ENCODE data around the gene EFCC1.

The EFCC1 gene

DNA sequence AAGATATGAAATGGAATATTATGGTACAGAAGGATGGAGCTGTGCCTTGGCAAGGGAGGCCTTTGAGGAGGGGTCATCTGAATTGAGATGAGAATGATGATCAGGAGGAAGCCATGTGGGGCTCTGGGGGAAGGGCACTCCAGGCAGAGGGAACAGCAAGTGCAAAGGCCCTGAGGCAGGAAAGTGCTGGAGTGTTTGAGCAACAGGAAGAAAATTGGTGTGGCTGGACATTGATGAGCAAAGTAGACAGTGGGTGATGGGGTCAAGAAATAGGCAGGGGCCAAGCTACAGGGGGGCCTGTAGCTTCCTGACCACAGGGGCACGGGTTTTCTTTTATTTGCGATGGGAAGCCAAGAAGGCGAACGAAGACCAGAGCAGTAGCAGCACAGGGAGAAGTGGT, 56.1 kb downstream of the EFCC1 start:
- no peak overlapping the region for H3K4me3 ChIP-seq (ENCODE audit: low read depth, low read length)
- no peak for DNase-seq (ENCODE audit: low read depth, low spot score)
- POLR2A ChIA-PET: no interaction called here
- TF ChIP-seq, protein P1, sequence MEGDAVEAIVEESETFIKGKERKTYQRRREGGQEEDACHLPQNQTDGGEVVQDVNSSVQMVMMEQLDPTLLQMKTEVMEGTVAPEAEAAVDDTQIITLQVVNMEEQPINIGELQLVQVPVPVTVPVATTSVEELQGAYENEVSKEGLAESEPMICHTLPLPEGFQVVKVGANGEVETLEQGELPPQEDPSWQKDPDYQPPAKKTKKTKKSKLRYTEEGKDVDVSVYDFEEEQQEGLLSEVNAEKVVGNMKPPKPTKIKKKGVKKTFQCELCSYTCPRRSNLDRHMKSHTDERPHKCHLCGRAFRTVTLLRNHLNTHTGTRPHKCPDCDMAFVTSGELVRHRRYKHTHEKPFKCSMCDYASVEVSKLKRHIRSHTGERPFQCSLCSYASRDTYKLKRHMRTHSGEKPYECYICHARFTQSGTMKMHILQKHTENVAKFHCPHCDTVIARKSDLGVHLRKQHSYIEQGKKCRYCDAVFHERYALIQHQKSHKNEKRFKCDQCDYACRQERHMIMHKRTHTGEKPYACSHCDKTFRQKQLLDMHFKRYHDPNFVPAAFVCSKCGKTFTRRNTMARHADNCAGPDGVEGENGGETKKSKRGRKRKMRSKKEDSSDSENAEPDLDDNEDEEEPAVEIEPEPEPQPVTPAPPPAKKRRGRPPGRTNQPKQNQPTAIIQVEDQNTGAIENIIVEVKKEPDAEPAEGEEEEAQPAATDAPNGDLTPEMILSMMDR (IDR thresholded peaks at IDR 0.05; ENCODE audit: insufficient read depth, low read length, missing control alignments): no peak
- CTCF ChIA-PET: interaction anchor here (1.4 to 6.7 kb wide), 2 partner anchors 11 to 188 kb away, joined by 4 to 112 read pairs; no protein-coding TSS in a partner anchor

DNA sequence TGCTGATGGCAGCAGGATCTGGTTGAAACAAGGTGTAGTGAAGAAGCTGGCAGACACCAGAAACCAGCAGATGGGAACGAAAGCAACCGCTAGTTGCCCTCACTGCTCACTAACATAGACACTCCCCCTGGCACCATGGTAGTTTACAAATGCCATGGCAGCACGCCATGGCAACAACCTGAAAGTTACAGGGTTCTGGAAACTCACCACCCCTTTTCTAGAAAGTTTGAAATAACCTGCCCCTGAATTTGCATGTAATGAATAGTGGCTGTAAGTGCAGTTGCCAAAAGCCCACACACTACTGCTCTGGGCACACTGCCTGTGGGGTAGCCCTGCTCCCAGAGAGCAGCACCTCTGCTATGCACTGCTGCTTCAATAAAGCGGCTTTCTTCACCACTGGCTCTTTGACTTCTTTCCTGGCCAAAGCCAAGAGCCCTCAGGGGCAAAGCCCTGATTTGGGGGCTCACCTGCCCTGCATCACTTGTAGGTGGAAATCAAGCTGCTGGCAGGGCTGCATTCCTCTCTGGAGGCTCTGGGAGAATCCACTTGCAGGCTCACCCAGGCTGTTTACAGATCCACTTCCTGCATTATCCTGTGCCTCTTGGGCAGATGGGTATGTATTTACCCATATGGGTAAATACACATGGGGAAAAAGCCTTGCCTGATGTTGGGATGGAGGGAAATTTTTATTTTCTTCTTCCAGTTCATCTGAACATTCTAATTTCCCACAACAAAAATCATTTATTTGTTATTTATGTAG, 57.5 kb downstream of the EFCC1 start:
- TF ChIP-seq, protein P1 (IDR thresholded peaks at IDR 0.05; ENCODE audit: insufficient read depth, low read length, missing control alignments): no peak
- H3K4me3 ChIP-seq (ENCODE audit: low read depth, low read length): no peak overlapping the region
- CTCF ChIA-PET: no interaction called here
- POLR2A ChIA-PET: no interaction called here
- DNase-seq (ENCODE audit: low read depth, low spot score): no peak

DNA sequence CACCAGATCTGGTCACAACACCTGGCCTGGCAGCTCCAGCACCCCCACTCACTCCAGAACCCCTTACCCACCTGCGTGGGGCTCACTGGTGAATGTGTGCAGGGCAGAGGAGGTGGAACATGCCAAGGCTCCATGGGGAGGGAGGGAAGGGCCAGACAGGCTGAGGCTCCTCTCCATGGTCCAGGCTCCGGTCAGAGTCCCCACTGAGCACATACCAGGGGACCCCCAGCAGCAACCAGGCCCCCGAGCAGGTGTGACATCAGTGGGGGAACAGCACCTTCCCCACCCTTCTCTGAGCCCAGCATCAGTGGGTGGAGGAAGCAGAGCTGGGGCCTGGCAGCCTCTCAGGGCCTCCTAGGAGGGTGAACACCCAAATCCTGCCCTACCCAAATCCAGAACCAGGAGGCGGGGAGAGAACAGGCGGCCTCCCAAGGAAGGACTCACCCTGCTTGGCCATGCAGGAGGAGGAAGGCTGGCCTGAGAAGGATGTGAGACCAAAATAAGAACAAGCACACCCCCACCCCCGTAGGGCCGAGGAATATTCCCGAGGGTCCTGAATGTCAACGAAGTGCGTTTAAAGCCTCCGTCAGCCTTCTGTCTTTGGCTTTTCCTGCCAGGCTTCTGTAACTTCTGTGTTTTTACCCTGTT, 58.3 kb downstream of the EFCC1 start:
- no peak for DNase-seq (ENCODE audit: low read depth, low spot score)
- H3K4me3 ChIP-seq (ENCODE audit: low read depth, low read length): no peak overlapping the region
- ChIA-PET CTCF (interaction anchor here (0.8 to 1.3 kb wide), 3 partner anchors 9 to 89 kb away, joined by 3 to 4 read pairs (median 3); no protein-coding TSS in a partner anchor), POLR2A (no interaction called here)
- TF ChIP-seq, protein P1 (IDR thresholded peaks at IDR 0.05; ENCODE audit: insufficient read depth, low read length, missing control alignments): no peak

DNA sequence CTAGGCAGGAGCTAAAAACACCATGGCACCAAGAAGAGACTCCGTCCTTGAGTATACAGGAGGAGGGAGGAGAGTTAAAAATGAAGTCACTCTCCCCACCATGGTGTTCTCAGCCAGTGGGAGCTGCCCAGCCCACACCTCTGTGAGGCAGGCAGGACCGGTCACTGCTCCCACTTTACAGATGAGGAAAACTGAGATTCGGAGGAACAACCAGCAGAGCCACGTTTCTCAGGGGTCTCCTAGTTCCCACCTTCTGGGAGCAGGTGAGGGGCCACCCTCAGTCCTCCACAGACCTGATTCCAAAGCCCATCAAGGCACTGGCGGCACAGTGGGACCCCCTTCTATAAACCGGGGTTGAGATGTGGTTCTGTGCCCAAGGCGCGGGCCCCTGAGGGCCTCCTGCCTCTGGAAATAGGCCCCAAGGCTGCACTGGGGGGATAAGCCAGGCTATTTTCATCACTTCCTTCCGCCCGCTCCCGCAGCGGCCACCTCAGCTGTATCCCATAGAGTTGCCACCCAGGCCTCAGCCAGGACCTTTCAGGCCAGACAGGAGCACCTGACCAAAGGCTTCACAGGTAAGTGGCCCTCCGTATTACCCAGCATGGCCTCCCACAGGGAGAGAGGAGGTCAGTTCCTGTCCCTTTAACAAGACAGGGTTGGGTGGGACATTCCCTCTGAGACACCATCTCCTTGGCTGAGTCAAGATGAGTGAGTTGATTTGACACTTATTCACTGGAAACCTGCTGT, 59.3 kb downstream of the EFCC1 start, which contains the start of gene GP9:
Gene GP9 (plus strand): TSS at position 504 of the 747 bp plus-strand sequence. CDS start 961 bp downstream, outside the sequence.
- POLR2A ChIA-PET: no interaction called here
- no peak for DNase-seq (ENCODE audit: low read depth, low spot score)
- TF ChIP-seq, protein P1 (IDR thresholded peaks at IDR 0.05; ENCODE audit: insufficient read depth, low read length, missing control alignments): no peak
- CTCF ChIA-PET: interaction anchor here (0.8 to 3.8 kb wide), 5 partner anchors 8 to 183 kb away, joined by 3 to 27 read pairs (median 3); no protein-coding TSS in a partner anchor
- H3K4me3 ChIP-seq (ENCODE audit: low read depth, low read length): no peak within 1 kb of the TSS

DNA sequence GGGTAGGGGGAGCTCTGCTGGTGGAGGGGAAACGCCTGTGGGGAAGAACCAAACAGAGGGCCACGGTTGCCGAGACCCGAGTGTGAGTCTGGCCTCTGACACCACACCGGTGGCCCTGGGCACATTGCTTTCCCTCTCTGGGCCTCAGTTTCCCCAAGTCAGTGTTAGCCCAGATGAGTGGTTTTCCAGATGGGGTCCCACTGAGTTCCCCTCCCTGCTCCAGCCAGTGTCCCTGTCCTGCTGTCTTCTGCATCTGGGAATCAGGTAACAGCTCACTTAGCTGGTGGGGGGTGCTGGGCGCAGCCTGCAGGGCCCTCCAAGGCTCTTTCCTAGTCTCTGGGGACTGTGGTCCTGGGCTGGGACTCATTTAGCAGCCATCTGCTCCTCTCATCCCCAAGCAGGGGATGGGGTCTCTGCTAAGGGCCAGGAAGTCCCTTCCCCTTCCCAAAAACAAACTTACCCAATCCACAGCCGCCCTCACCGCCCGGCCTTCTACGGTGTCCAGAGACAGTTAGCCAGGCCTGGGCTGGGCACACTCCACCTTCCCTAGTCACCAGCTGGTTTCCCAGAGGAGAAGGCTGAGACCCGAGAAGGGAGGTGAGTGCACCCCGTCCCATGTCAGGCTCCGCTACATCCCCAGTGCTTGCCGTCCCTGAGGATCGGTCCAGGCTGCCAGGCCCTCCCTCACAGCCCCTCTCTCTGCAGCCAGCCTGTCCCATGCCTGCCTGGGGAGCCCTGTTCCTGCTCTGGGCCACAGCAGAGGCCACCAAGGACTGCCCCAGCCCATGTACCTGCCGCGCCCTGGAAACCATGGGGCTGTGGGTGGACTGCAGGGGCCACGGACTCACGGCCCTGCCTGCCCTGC, 60.2 kb downstream of the EFCC1 start:
- no peak for DNase-seq (ENCODE audit: low read depth, low spot score)
- CTCF ChIA-PET: interaction anchor here (1.0 to 3.8 kb wide), 2 partner anchors 9 to 182 kb away, joined by 3 to 27 read pairs; no protein-coding TSS in a partner anchor
- H3K4me3 ChIP-seq (ENCODE audit: low read depth, low read length): no peak overlapping the region
- POLR2A ChIA-PET: no interaction called here
- TF ChIP-seq, protein P1 (IDR thresholded peaks at IDR 0.05; ENCODE audit: insufficient read depth, low read length, missing control alignments): no peak
